Stimulated activated CD4-positive, alpha-beta T cell treated with anti-CD3 and anti-CD28 coated beads, TNF-alpha, amount 100 ng/mL, for 48 hours (primary cell): ENCODE results near the gene CHIA.
"Not testable (repeated sequence)": the region's sequence is repeated elsewhere in the genome, so short reads cannot be mapped to it uniquely, and the experiment has no call there.

Experiments
- DNase-seq, 3 donors: peaks; one replicate each; pipeline ENCODE4 v3.0.0-alpha.2; 2020; ENCODE audit warnings: low read depth in 3 of 3

Gene CHIA

GRCh38 chr1:111285879-111286278 lies 4.8 kb upstream of the CHIA start:
- DNase-seq, result no peak

GRCh38 chr1:111286912-111287311 lies 3.7 kb upstream of the CHIA start:
- no peak for DNase-seq

- DNase-seq, result no peak
Measured at GRCh38 chr1:111289371-111289770, 1.3 kb upstream of the CHIA start.

- DNase-seq, result no peak
Measured at GRCh38 chr1:111290104-111290503, 547 bp upstream of the CHIA start.

GRCh38 chr1:111294390-111294789 lies 3.7 kb downstream of the CHIA start:
- no peak for DNase-seq

- DNase-seq, result no peak
Measured at GRCh38 chr1:111302374-111302773, 11.7 kb downstream of the CHIA start.

- DNase-seq, result no peak
Measured at GRCh38 chr1:111309690-111310089, 19.0 kb downstream of the CHIA start.

- no peak for DNase-seq
Measured at GRCh38 chr1:111318523-111318922, 27.9 kb downstream of the CHIA start.

GRCh38 chr1:111320066-111320879 lies 29.6 kb downstream of the CHIA start:
- peak in 1 of 3 donors; percentile 7 for DNase-seq

- DNase-seq, result no peak
Measured at GRCh38 chr1:111323231-111323630, 32.6 kb downstream of the CHIA start.

- no peak for DNase-seq
Measured at GRCh38 chr1:111332190-111332589, 41.5 kb downstream of the CHIA start.

GRCh38 chr1:111334169-111334568 lies 43.5 kb downstream of the CHIA start:
- peak in 2 of 3 donors; percentile 13 to 24 for DNase-seq

- DNase-seq, result not testable (repeated sequence)
Measured at GRCh38 chr1:111335214-111335877, 44.7 kb downstream of the CHIA start.

- not testable (repeated sequence) for DNase-seq
Measured at GRCh38 chr1:111338849-111339248, 48.2 kb downstream of the CHIA start.

- DNase-seq, result peak; percentile 62 to 74 (median 71)
Measured at GRCh38 chr1:111346089-111346885, 55.6 kb downstream of the CHIA start.

- DNase-seq, result no peak
Measured at GRCh38 chr1:111347026-111347425, 56.4 kb downstream of the CHIA start.

- DNase-seq, result no peak
Measured at GRCh38 chr1:111351700-111352099, 61.0 kb downstream of the CHIA start.

GRCh38 chr1:111354584-111354983 lies 63.9 kb downstream of the CHIA start:
- no peak for DNase-seq

GRCh38 chr1:111358964-111359363 lies 68.3 kb downstream of the CHIA start:
- no peak for DNase-seq

GRCh38 chr1:111359376-111359775 lies 68.7 kb downstream of the CHIA start:
- no peak for DNase-seq

GRCh38 chr1:111360257-111360656 lies 69.6 kb downstream of the CHIA start:
- DNase-seq, result not testable (repeated sequence)

GRCh38 chr1:111361761-111362160 lies 71.1 kb downstream of the CHIA start:
- DNase-seq, result no peak
